Upper lobe of left lung (tissue), 6 donors: ENCODE data around the gene GAK. TPM values are rescaled to one million over a fixed set of nuclear protein-coding genes. Genes with fewer than 3 reads are reported as not detected.

Source experiments
- ATAC-seq, 2 donors: fragments of 200-7000 bp; cut with Tn5 transposase; one replicate each; pipeline ENCODE4 v1.9.1; 2022; ENCODE audit warnings: mild to moderate bottlenecking in 2 of 2, moderate library complexity in 2 of 2; ENCODE audit not compliant: low FRiP score in 2 of 2
- DNase-seq, 2 donors: peaks; one replicate each; pipeline ENCODE4 v3.0.0-alpha.2; 2019 to 2020
- H3K27ac ChIP-seq, 4 donors: fragments of 200-600 bp; sonication (generic); one replicate each; pipeline ENCODE4 v1.5.1; 2016 to 2019
- H3K27me3 ChIP-seq, 4 donors: fragments of 200-600 bp; sonication (generic); one replicate each; pipeline ENCODE4 v1.5.1; 2017 to 2019
- H3K36me3 ChIP-seq, 4 donors: fragments of 200-600 bp; sonication (generic); one replicate each; pipeline ENCODE4 v1.5.1; 2016 to 2019
- H3K4me1 ChIP-seq, 4 donors: fragments of 200-600 bp; sonication (generic); one replicate each; pipeline ENCODE4 v1.5.1; 2018 to 2019
- H3K4me3 ChIP-seq, 4 donors: fragments of 200-600 bp; sonication (generic); one replicate each; pipeline ENCODE4 v1.5.1; 2017 to 2019; ENCODE audit warnings: mild to moderate bottlenecking in 2 of 4, moderate library complexity in 1 of 4
- H3K9me3 ChIP-seq, 4 donors: fragments of 200-600 bp; sonication (generic); one replicate each; pipeline ENCODE4 v1.5.1; 2018 to 2019
- CTCF ChIP-seq, 6 experiments: fragments of 450-650 bp in 4 of 6; fragments of 200-600 bp in 2 of 6; sonication (generic) in 2 of 6; IDR thresholded peaks; one replicate each; pipeline ENCODE4 v1.5.1; 2016 to 2019; ENCODE audit warnings: antibody characterized with exemption in 6 of 6
- EP300 ChIP-seq, 4 donors: sonication (generic); formaldehyde crosslinking; IDR thresholded peaks; one replicate each; pipeline ENCODE4 v1.5.1; 2017; ENCODE audit warnings: antibody characterized with exemption in 4 of 4, control low read depth in 2 of 4
- POLR2A ChIP-seq, 4 donors: fragments of 450-650 bp; IDR thresholded peaks; one replicate each; pipeline ENCODE4 v1.5.1; 2016 to 2017; ENCODE audit warnings: antibody characterized with exemption in 4 of 4, mild to moderate bottlenecking in 2 of 4
- POLR2AphosphoS5 ChIP-seq, 2 donors: sonication (generic); formaldehyde crosslinking; IDR thresholded peaks; one replicate each; pipeline ENCODE4 v1.5.1; 2017; ENCODE audit warnings: antibody characterized with exemption in 2 of 2
- WGBS, 2 donors: methylation state at CpG; one replicate each; pipeline ENCODE4 v1.1.5; 2017 to 2018; 5-methylcytosine and 5-hydroxymethylcytosine counted together
- total RNA-seq, 6 donors: library from RNA; depleted of rRNA in 4 of 6; stranded (reverse); fragments of >200 nt in 4 of 6; gene quantifications; one replicate each; pipeline versions ENCODE4 v1.1.0 to v1.2.1, GENCODE V29; 2016 to 2021
- donor health status: DM: no; HTN: no; CAD: no; lungs with moderate emphysema.
- donor health status: DM: no; HTN: yes; CAD: no; lungs with severe emphysema.

Gene GAK
- total RNA-seq, 6 donors from 2014 or later, result 116 to 380 (median 154) TPM

DNA sequence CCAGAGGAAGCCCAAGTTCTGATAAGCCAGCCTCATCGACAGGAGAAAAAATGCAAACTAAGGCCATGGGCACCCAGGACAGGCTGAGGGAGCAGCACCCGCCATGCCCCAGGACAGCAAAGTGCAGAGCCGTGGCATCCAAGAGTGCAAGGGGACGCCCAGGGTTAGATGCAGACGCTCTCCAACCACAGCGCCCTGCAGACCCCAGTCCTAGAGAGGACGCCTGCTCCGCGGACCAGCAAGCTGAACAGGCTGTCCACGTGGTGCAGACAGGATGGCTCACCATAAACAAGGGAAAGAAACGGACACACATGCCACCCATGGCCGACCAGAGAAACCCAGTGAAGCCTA, 32.6 kb downstream of the GAK start:
- Histone ChIP-seq H3K4me1 (peaks cover 0 to 9% (median 3%) of the 10 kb centered on the region in 4 donors), H3K9me3 (no peaks in the 10 kb centered on the region), H3K36me3 (peaks cover 16 to 83% (median 58%) of the 10 kb centered on the region in 4 donors), H3K27ac (no peak overlapping the region), H3K27me3 (no peaks in the 10 kb centered on the region), H3K4me3 (no peak overlapping the region)
- TF ChIP-seq CTCF (IDR thresholded peaks at IDR 0.05), result no peak
- TF ChIP-seq EP300 (IDR thresholded peaks at IDR 0.05), result no peak
- no peak for TF ChIP-seq POLR2AphosphoS5 (IDR thresholded peaks at IDR 0.05)
- ATAC-seq (no peak), DNase-seq (no peak)
- 68 to 69% methylated on average over 7 to 11 of the region's 12 CpGs for WGBS, 2 donors

DNA sequence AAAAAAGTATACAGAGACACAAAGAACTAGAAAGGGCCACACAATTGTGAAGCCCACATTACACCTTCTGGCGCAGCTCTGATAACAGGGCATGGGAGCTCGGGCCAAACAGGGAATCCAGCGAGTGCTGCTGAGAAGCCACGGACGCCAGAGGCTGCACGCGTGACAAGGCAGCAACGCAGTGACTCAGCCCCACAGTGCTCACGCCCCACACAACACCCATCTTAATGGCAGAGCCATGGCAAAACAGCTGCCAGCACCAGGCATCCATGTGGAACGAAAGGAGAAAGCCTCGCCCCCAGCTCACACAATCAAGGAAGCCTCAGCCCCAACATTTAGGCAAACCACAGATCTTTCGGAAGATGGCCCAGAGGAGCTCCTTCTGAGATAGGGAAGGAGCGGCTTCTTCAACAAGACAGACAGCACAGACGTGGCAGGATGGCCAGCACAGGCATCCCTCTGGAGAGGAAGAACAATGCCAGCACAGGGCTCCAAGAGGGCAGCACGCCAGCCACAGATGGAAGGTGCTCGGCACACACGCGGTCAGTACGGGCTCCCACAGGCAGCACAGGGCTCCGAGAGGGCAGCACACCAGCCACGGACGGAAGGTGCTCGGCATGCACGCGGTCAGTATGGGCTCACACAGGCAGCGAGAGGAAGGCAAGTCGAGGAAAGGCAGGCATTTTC, 33.1 kb downstream of the GAK start:
- Histone ChIP-seq H3K4me1 (peaks cover 0 to 9% (median 3%) of the 10 kb centered on the region in 4 donors), H3K36me3 (peaks cover 16 to 84% (median 58%) of the 10 kb centered on the region in 4 donors), H3K27ac (no peak overlapping the region), H3K27me3 (no peaks in the 10 kb centered on the region), H3K9me3 (no peaks in the 10 kb centered on the region), H3K4me3 (no peak overlapping the region)
- TF ChIP-seq EP300 (IDR thresholded peaks at IDR 0.05) (no peak), POLR2AphosphoS5 (IDR thresholded peaks at IDR 0.05) (no peak), CTCF (IDR thresholded peaks at IDR 0.05) (no peak), POLR2A (IDR thresholded peaks at IDR 0.05) (no peak)
- no peak for ATAC-seq
- 85 to 91% methylated on average over 27 of the region's 27 CpGs for WGBS, 2 donors
- DNase-seq, result no peak

DNA sequence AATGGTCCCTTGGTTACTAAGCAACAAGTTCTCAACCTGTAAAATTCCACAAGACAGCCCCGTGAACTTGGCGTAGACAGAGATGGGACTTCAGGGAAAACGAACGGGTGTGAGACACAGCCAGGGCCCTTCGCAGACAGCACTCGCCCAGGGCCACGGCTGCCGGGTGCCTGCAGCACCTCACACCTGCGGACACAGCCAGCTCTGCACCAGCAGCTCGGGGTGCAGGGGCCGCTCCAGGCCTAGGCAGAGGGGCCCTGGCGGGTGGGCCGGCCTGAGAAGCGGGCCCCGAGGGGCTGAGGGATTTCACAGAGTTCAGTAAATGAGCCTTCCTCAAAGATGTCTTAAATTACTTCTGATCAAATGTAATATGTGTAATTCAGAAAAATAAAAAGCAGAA, 34.0 kb downstream of the GAK start:
- H3K36me3 ChIP-seq, result peaks cover 12 to 84% (median 58%) of the 10 kb centered on the region in 4 donors
- TF ChIP-seq CTCF (IDR thresholded peaks at IDR 0.05) (no peak), EP300 (IDR thresholded peaks at IDR 0.05) (no peak), POLR2A (IDR thresholded peaks at IDR 0.05) (no peak), POLR2AphosphoS5 (IDR thresholded peaks at IDR 0.05) (no peak)
- DNase-seq (no peak), ATAC-seq (no peak)
- H3K4me1 ChIP-seq, result peaks cover 0 to 9% (median 3%) of the 10 kb centered on the region in 4 donors
- H3K4me3 ChIP-seq, result no peak overlapping the region
- no peaks in the 10 kb centered on the region for H3K9me3 ChIP-seq
- no peak overlapping the region for H3K27ac ChIP-seq
- WGBS, 2 donors, result 95 to 97% methylated on average over 15 of the region's 15 CpGs
- H3K27me3 ChIP-seq, result no peaks in the 10 kb centered on the region

DNA sequence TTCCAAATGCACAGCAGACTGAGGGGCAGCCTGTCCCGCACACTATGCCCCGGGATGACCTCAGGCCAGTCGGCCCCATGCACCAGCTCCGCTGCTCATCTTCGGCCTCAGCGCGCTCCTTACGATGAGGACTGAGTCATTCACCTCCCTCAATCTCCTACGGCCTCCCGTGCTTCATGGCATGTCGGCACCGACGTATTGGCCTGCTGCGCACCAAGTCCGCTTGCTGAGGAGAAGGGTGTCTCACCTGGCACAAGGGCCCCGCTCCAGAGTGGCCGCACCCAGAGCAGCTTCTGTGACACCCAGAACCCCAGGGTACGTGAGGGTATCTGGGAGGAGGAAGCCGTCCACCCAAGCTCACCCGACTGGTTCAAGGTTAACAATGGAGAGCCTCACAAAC, 35.5 kb downstream of the GAK start:
- Histone ChIP-seq H3K27me3 (no peaks in the 10 kb centered on the region), H3K27ac (no peak overlapping the region), H3K36me3 (peaks cover 12 to 88% (median 63%) of the 10 kb centered on the region in 4 donors), H3K9me3 (no peaks in the 10 kb centered on the region), H3K4me1 (peaks cover 0 to 9% (median 3%) of the 10 kb centered on the region in 4 donors), H3K4me3 (no peak overlapping the region)
- DNase-seq (peak in 1 of 2 donors; percentile 64), ATAC-seq (no peak)
- TF ChIP-seq POLR2AphosphoS5 (IDR thresholded peaks at IDR 0.05) (no peak), POLR2A (IDR thresholded peaks at IDR 0.05) (no peak), CTCF (IDR thresholded peaks at IDR 0.05) (no peak), EP300 (IDR thresholded peaks at IDR 0.05) (no peak)
- 93 to 95% methylated on average over 11 to 20 of the region's 20 CpGs for WGBS, 2 donors

- TF ChIP-seq POLR2A (IDR thresholded peaks at IDR 0.05) (no peak), EP300 (IDR thresholded peaks at IDR 0.05) (no peak), CTCF (IDR thresholded peaks at IDR 0.05) (no peak), POLR2AphosphoS5 (IDR thresholded peaks at IDR 0.05) (no peak)
- H3K27ac ChIP-seq, result no peak overlapping the region
- H3K9me3 ChIP-seq, result no peaks in the 10 kb centered on the region
- 90 to 94% methylated on average over 13 of the region's 13 CpGs for WGBS, 2 donors
- DNase-seq, result peak in 1 of 2 donors; percentile 66
- H3K4me1 ChIP-seq, result peaks cover 0 to 9% (median 3%) of the 10 kb centered on the region in 4 donors
- no peak overlapping the region for H3K4me3 ChIP-seq
- no peaks in the 10 kb centered on the region for H3K27me3 ChIP-seq
- no peak for ATAC-seq
- H3K36me3 ChIP-seq, result peaks cover 12 to 88% (median 64%) of the 10 kb centered on the region in 4 donors
Measured at GRCh38 chr4:896216-896615, 35.9 kb downstream of the GAK start.
